ENCODE measurements around the gene GPRC5D. TPM values are rescaled to one million over a fixed set of nuclear protein-coding genes. Genes with fewer than 3 reads are reported as not detected.

The GPRC5D gene
- polyA plus RNA-seq, 1 of the 3 experiments (the other 2 are of a cell fraction): not detected

DNA sequence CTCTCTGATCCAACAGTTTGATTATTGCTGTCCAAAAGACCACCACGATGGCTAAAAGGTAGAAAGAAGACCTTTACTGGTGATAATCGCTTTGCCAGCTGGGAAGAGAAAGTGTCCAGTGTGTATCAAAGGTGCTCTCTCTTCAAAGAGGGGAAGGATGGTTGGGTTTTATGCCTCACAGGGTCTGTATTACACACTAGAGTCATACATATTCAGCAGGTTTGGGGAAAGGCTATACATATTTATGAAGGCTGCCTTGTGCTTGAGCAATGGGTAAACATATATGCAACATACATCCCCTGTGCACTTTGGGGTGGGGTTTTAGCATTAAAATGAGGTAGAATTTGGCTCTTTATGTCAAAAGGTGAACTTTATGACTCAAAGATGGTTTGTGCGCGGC, 18.2 kb downstream of the GPRC5D start:
- Histone ChIP-seq H3K4me2 (no peak overlapping the region), H2AFZ (ENCODE audit: low read depth) (no peak overlapping the region), H3K36me3 (replicated peaks in 1 of 2; ENCODE audit: control insufficient read depth in 1 of 2, insufficient read depth in 2 of 2, low read length in 1 of 2) (peaks cover 0 to 6% of the 10 kb centered on the region in 2 experiments), H3K27ac (ENCODE audit: low read depth in 2 of 2, low read length in 1 of 2) (no peak overlapping the region), H3K9me3 (no peaks in the 10 kb centered on the region), H3K27me3 (ENCODE audit: insufficient read depth) (no peaks in the 10 kb centered on the region), H3K4me3 (ENCODE audit: low read depth in 2 of 2, low read length in 1 of 2) (no peak overlapping the region), H3F3A (replicated peaks; ENCODE audit: insufficient read depth) (no peaks in the 10 kb centered on the region), H3K9ac (no peak overlapping the region), H3K9me2 (no peaks in the 10 kb centered on the region), H3K4me1 (ENCODE audit: control insufficient read depth in 1 of 2, insufficient read depth in 2 of 2, low read depth in 1 of 2, low read length in 1 of 2) (no peaks in the 10 kb centered on the region), H4K20me1 (ENCODE audit: insufficient read depth) (no peaks in the 10 kb centered on the region), H3K79me2 (ENCODE audit: insufficient read depth) (no peaks in the 10 kb centered on the region)
- DNase-seq: no peak
- ChIA-PET POLR2A (no interaction called here), CTCF (interaction anchor here (1.6 kb wide), 1 partner anchor 278 kb away, joined by 3 read pairs; no protein-coding TSS in a partner anchor)
- WGBS (ENCODE audit: low lambda C conversion rate): 79% methylated on average over 4 of the region's 4 CpGs
- TF ChIP-seq RXRA (IDR thresholded peaks at IDR 0.05; ENCODE audit: borderline replicate concordance, low read depth): no peak
- TF ChIP-seq FOXJ3 (CRISPR knock-in tag; IDR thresholded peaks at IDR 0.05): no peak

DNA sequence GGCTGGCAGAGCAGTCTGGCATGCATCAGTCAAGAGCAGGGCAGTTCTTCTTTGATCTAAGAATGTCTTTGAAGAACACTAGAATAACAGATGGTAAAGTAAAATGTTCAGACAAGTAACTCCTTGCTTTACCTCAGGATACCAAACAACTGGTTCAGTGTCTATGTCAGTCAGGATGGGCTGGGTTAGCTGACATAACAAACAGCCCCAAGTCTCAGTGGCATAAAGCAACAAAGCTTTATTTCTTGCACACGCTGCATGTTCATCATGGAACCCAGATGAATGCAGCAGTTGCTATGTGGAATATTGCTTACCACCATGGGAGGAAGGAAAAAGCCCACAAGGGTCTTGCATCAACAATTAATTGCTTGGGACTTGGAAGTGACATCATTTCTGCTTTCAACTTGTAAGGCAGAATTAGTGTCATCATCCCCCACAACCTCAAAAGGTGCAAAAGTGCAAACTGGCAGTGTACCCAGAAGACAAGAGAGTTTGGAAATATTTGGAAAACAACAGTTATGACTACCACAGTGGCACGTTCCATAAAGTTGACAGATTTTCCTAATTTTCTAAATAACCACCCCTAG, 21.2 kb downstream of the GPRC5D start:
- Histone ChIP-seq H3K79me2 (ENCODE audit: insufficient read depth) (no peaks in the 10 kb centered on the region), H3F3A (replicated peaks; ENCODE audit: insufficient read depth) (no peaks in the 10 kb centered on the region), H3K4me2 (no peak overlapping the region), H3K9me3 (no peaks in the 10 kb centered on the region), H3K9me2 (no peaks in the 10 kb centered on the region), H3K9ac (no peak overlapping the region), H3K4me1 (ENCODE audit: control insufficient read depth in 1 of 2, insufficient read depth in 2 of 2, low read depth in 1 of 2, low read length in 1 of 2) (peaks cover 0 to 4% of the 10 kb centered on the region in 2 experiments; a peak in 1 of 4 replicates), H2AFZ (ENCODE audit: low read depth) (no peak overlapping the region), H4K20me1 (ENCODE audit: insufficient read depth) (no peaks in the 10 kb centered on the region), H3K27me3 (ENCODE audit: insufficient read depth) (no peaks in the 10 kb centered on the region), H3K4me3 (ENCODE audit: low read depth in 2 of 2, low read length in 1 of 2) (no peak overlapping the region), H3K27ac (ENCODE audit: low read depth in 2 of 2, low read length in 1 of 2) (no peak overlapping the region), H3K36me3 (replicated peaks in 1 of 2; ENCODE audit: control insufficient read depth in 1 of 2, insufficient read depth in 2 of 2, low read length in 1 of 2) (peaks cover 0 to 6% of the 10 kb centered on the region in 2 experiments)
- CTCF ChIA-PET: interaction anchor here (0.6 to 3.1 kb wide), 4 partner anchors 14 to 281 kb away, joined by 3 to 9 read pairs (median 4); no protein-coding TSS in a partner anchor
- no peak for TF ChIP-seq FOXJ3 (CRISPR knock-in tag; IDR thresholded peaks at IDR 0.05)
- TF ChIP-seq GABPA (IDR thresholded peaks at IDR 0.05; ENCODE audit: low read depth): no peak
- TF ChIP-seq, protein P1, sequence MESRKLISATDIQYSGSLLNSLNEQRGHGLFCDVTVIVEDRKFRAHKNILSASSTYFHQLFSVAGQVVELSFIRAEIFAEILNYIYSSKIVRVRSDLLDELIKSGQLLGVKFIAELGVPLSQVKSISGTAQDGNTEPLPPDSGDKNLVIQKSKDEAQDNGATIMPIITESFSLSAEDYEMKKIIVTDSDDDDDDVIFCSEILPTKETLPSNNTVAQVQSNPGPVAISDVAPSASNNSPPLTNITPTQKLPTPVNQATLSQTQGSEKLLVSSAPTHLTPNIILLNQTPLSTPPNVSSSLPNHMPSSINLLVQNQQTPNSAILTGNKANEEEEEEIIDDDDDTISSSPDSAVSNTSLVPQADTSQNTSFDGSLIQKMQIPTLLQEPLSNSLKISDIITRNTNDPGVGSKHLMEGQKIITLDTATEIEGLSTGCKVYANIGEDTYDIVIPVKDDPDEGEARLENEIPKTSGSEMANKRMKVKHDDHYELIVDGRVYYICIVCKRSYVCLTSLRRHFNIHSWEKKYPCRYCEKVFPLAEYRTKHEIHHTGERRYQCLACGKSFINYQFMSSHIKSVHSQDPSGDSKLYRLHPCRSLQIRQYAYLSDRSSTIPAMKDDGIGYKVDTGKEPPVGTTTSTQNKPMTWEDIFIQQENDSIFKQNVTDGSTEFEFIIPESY (IDR thresholded peaks at IDR 0.05; ENCODE audit: borderline replicate concordance, low read depth): no peak
- TF ChIP-seq, protein P2, sequence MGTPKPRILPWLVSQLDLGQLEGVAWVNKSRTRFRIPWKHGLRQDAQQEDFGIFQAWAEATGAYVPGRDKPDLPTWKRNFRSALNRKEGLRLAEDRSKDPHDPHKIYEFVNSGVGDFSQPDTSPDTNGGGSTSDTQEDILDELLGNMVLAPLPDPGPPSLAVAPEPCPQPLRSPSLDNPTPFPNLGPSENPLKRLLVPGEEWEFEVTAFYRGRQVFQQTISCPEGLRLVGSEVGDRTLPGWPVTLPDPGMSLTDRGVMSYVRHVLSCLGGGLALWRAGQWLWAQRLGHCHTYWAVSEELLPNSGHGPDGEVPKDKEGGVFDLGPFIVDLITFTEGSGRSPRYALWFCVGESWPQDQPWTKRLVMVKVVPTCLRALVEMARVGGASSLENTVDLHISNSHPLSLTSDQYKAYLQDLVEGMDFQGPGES (IDR thresholded peaks at IDR 0.05; ENCODE audit: low read depth, low read length): no peak
- TF ChIP-seq NFIC (IDR thresholded peaks at IDR 0.05; ENCODE audit: borderline replicate concordance): no peak
- no peak for TF ChIP-seq SIN3A (IDR thresholded peaks at IDR 0.05; ENCODE audit: borderline replicate concordance, low read depth, low read length)
- TF ChIP-seq, protein P3, sequence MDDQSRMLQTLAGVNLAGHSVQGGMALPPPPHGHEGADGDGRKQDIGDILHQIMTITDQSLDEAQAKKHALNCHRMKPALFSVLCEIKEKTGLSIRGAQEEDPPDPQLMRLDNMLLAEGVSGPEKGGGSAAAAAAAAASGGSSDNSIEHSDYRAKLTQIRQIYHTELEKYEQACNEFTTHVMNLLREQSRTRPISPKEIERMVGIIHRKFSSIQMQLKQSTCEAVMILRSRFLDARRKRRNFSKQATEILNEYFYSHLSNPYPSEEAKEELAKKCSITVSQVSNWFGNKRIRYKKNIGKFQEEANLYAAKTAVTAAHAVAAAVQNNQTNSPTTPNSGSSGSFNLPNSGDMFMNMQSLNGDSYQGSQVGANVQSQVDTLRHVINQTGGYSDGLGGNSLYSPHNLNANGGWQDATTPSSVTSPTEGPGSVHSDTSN (IDR thresholded peaks at IDR 0.05): no peak
- TF ChIP-seq TEAD4 (IDR thresholded peaks at IDR 0.05; ENCODE audit: borderline replicate concordance, insufficient read depth): no peak
- no peak for TF ChIP-seq RCOR1 (IDR thresholded peaks at IDR 0.05; ENCODE audit: low read length)
- TF ChIP-seq POLR2AphosphoS5 (IDR thresholded peaks at IDR 0.05; ENCODE audit: low read depth, low read length): no peak
- TF ChIP-seq MXI1 (IDR thresholded peaks at IDR 0.05; ENCODE audit: low read depth, low read length): no peak
- no peak for TF ChIP-seq TCF12 (IDR thresholded peaks at IDR 0.05)
- no peak for TF ChIP-seq RXRA (IDR thresholded peaks at IDR 0.05; ENCODE audit: borderline replicate concordance, low read depth)
- WGBS (ENCODE audit: low lambda C conversion rate): 100% methylated on average over 2 of the region's 2 CpGs
- no peak for DNase-seq
- POLR2A ChIA-PET: no interaction called here

Data from SK-N-SH (cell line).